ENCODE data around the gene CRYBA2. TPM values are rescaled to one million over a fixed set of nuclear protein-coding genes. Genes with fewer than 3 reads are reported as not detected.

CRYBA2 gene
- total RNA-seq, 2 experiments from 2014 or later = not detected

DNA sequence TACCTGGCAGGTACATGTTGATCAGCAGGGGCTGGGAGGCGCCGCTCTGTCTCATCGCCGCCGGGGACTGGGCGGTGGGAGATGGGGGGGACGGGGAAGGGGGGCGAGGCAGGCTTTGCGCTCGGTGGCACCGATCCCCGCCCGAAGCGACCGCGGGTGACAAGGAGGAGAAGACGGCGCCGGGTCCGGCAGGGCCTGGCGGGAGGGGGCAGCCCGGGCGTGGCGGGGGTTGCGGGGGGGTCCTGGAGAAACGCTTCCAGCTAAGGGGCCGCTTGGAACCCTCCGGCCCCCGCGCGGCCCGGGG, 8.2 kb downstream of the CRYBA2 start, which contains the start of gene FEV:
FEV (minus strand) TSS at position 164 of the 304 bp plus-strand sequence; CDS start at position 55, 109 bp downstream.
- Histone ChIP-seq H3K9me2 (ENCODE audit: insufficient read depth, low read length) (no peaks in the 10 kb centered on the region), H3K4me1 (ENCODE audit: insufficient read depth, low read length, poor library complexity, severe bottlenecking) (no peaks in the 10 kb centered on the region), H3K9me3 (ENCODE audit: low read length) (no peaks in the 10 kb centered on the region), H3K36me3 (ENCODE audit: insufficient read depth, low read length) (no peaks in the 10 kb centered on the region), H3K4me2 (ENCODE audit: low read length) (no peak within 1 kb of the TSS), H2AFZ (ENCODE audit: low read length) (no peak within 1 kb of the TSS), H3K27ac (ENCODE audit: low read depth, low read length, poor library complexity, severe bottlenecking) (no peak within 1 kb of the TSS), H3K79me2 (ENCODE audit: insufficient read depth, low read depth, low read length) (no peaks in the 10 kb centered on the region), H3K4me3 (ENCODE audit: low read depth, low read length, poor library complexity, severe bottlenecking) (no peak within 1 kb of the TSS), H4K20me1 (ENCODE audit: insufficient read depth, low read length) (no peaks in the 10 kb centered on the region)
- CTCF ChIA-PET (ENCODE audit: unreplicated experiment) = no interaction called here
- no peak for DNase-seq (ENCODE audit: low spot score)
- TF ChIP-seq, protein P1, sequence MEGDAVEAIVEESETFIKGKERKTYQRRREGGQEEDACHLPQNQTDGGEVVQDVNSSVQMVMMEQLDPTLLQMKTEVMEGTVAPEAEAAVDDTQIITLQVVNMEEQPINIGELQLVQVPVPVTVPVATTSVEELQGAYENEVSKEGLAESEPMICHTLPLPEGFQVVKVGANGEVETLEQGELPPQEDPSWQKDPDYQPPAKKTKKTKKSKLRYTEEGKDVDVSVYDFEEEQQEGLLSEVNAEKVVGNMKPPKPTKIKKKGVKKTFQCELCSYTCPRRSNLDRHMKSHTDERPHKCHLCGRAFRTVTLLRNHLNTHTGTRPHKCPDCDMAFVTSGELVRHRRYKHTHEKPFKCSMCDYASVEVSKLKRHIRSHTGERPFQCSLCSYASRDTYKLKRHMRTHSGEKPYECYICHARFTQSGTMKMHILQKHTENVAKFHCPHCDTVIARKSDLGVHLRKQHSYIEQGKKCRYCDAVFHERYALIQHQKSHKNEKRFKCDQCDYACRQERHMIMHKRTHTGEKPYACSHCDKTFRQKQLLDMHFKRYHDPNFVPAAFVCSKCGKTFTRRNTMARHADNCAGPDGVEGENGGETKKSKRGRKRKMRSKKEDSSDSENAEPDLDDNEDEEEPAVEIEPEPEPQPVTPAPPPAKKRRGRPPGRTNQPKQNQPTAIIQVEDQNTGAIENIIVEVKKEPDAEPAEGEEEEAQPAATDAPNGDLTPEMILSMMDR (conservative IDR thresholded peaks at IDR 0.05; ENCODE audit: low read length) = no peak
- TF ChIP-seq EZH2phosphoT487 (IDR thresholded peaks at IDR 0.05; ENCODE audit: borderline replicate concordance, low read depth, low read length) = no peak
- intact Hi-C loops (cut with micrococcal nuclease; ENCODE audit: unreplicated experiment) = no loop called here
- BruUV-seq (replicated peaks) = no TSS peak
- POLR2A ChIA-PET = no interaction called here

DNA sequence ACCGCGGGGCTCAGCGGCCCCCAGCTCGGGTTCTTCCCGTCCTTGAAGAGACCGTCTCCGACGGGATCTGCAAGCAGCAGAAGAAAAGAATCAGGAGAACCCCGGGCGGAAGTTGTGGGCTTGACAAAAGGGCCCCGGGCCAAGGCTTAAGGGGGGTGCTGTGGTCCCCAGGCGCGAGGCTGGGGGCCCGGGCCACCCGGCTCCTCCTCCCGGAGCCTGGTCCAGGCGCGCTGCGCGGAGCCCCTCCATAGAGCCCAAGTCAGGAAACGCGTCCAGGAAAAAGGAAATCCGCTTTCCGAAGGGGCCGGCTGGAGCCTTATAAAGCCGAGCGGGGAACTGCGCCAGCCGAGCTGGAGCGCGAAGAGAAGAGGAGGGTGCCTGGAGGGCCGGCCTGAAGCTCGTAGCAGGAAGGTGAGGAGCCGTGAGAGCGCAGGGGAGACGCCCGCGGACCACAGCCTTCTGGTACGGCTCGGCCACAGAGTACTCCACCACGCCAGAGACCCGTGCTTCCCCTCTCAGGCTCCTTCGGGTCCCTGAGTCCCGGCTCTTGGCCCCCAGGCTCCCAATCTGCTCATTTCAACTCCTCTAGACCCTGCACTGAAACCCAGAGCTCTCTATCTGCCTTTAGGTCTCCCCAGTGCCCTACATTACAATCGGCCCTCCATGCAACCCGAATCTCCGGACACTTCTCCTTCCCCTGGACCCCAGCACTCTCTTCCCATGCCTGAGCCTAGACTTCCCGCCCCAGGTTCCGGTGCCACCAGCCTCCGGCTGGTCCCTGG, 8.8 kb downstream of the CRYBA2 start:
- no peaks in the 10 kb centered on the region for H3K9me3 ChIP-seq (ENCODE audit: low read length)
- H3K4me3 ChIP-seq (ENCODE audit: low read depth, low read length, poor library complexity, severe bottlenecking) = no peak overlapping the region
- H3K36me3 ChIP-seq (ENCODE audit: insufficient read depth, low read length) = no peaks in the 10 kb centered on the region
- no peaks in the 10 kb centered on the region for H3K9me2 ChIP-seq (ENCODE audit: insufficient read depth, low read length)
- H2AFZ ChIP-seq (ENCODE audit: low read length) = no peak overlapping the region
- H3K4me1 ChIP-seq (ENCODE audit: insufficient read depth, low read length, poor library complexity, severe bottlenecking) = no peaks in the 10 kb centered on the region
- TF ChIP-seq EZH2phosphoT487 (IDR thresholded peaks at IDR 0.05; ENCODE audit: borderline replicate concordance, low read depth, low read length) = no peak
- TF ChIP-seq, protein P1 (conservative IDR thresholded peaks at IDR 0.05; ENCODE audit: low read length) = no peak
- CTCF ChIA-PET (ENCODE audit: unreplicated experiment) = no interaction called here
- POLR2A ChIA-PET = no interaction called here
- intact Hi-C loops (cut with micrococcal nuclease; ENCODE audit: unreplicated experiment) = no loop called here
- H4K20me1 ChIP-seq (ENCODE audit: insufficient read depth, low read length) = no peaks in the 10 kb centered on the region
- H3K79me2 ChIP-seq (ENCODE audit: insufficient read depth, low read depth, low read length) = no peaks in the 10 kb centered on the region
- BruUV-seq (replicated peaks) = no TSS peak
- DNase-seq (ENCODE audit: low spot score) = no peak
- H3K27ac ChIP-seq (ENCODE audit: low read depth, low read length, poor library complexity, severe bottlenecking) = no peak overlapping the region
- no peak overlapping the region for H3K4me2 ChIP-seq (ENCODE audit: low read length)

DNA sequence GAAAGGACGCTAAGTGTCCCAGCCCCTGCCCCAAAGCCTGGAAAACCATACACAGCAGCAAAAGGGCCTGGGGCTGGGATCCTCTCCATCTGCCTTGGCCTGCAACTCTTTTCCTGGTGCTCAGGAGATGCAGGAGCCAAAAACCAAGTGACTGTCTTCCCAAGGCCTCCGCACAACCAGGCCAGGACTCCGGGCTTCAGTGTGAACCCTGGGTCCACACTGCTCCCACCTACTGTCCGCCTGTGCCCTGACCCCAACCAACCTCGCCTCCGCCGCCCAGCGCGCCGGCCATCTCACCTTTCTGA, 9.3 kb downstream of the CRYBA2 start:
- Histone ChIP-seq H3K9me3 (ENCODE audit: low read length) (no peaks in the 10 kb centered on the region), H3K79me2 (ENCODE audit: insufficient read depth, low read depth, low read length) (no peaks in the 10 kb centered on the region), H2AFZ (ENCODE audit: low read length) (no peak overlapping the region), H3K4me2 (ENCODE audit: low read length) (no peak overlapping the region), H3K4me1 (ENCODE audit: insufficient read depth, low read length, poor library complexity, severe bottlenecking) (no peaks in the 10 kb centered on the region), H3K36me3 (ENCODE audit: insufficient read depth, low read length) (no peaks in the 10 kb centered on the region), H3K9me2 (ENCODE audit: insufficient read depth, low read length) (no peaks in the 10 kb centered on the region), H3K4me3 (ENCODE audit: low read depth, low read length, poor library complexity, severe bottlenecking) (no peak overlapping the region), H4K20me1 (ENCODE audit: insufficient read depth, low read length) (no peaks in the 10 kb centered on the region), H3K27ac (ENCODE audit: low read depth, low read length, poor library complexity, severe bottlenecking) (no peak overlapping the region)
- DNase-seq (ENCODE audit: low spot score) = no peak
- intact Hi-C loops (cut with micrococcal nuclease; ENCODE audit: unreplicated experiment) = no loop called here
- CTCF ChIA-PET (ENCODE audit: unreplicated experiment) = no interaction called here
- BruUV-seq (replicated peaks) = no TSS peak
- POLR2A ChIA-PET = no interaction called here
- no peak for TF ChIP-seq EZH2phosphoT487 (IDR thresholded peaks at IDR 0.05; ENCODE audit: borderline replicate concordance, low read depth, low read length)
- TF ChIP-seq, protein P1 (conservative IDR thresholded peaks at IDR 0.05; ENCODE audit: low read length) = no peak
